PC-3 (cell line): ENCODE results near the gene ZNF532. TPM values are rescaled to one million over a fixed set of nuclear protein-coding genes. Genes with fewer than 3 reads are reported as not detected.
A peak's percentile ranks its signal among the peaks of the same experiment; 100 is the strongest.

ENCODE experiments used
- ATAC-seq: fragments of 200-7000 bp; cut with Tn5 transposase; 2 replicates; pipeline ENCODE4 v1.9.1; 2020; ENCODE audit warnings: mild to moderate bottlenecking, moderate library complexity
- BruUV-seq: library from RNA; stranded (reverse); fragments of 400-500 nt; replicated peaks from 2 replicates; lab custom pipeline; 2021; lab: Mats Ljungman, UMichigan
- CTCF ChIA-PET: fragments of 300-600 bp; sonication (Branson Sonifier 250); formaldehyde crosslinking; loops from one replicate; lab custom pipeline; 2022; ENCODE audit warnings: antibody characterized with exemption; lab: Charles Lee
- POLR2A ChIA-PET: fragments of 300-600 bp; sonication (Branson Sonifier 250); formaldehyde crosslinking; loops from one replicate; lab custom pipeline; 2022; ENCODE audit warnings: antibody characterized with exemption; ENCODE audit not compliant: unreplicated experiment; lab: Charles Lee
- DNase-seq: peaks from one replicate; pipeline ENCODE4 v3.0.0-alpha.2; 2015
- H2AFZ ChIP-seq: fragments of 300-600 bp; sonication (generic); 2 replicates; pipeline ENCODE4 v1.6.0; 2016; ENCODE audit warnings: antibody characterized with exemption, low read length
- H3F3A ChIP-seq: fragments of 300-600 bp; sonication (generic); one replicate; pipeline ENCODE4 v1.6.0; 2017; ENCODE audit warnings: antibody characterized with exemption, low read length, control low read depth, mild to moderate bottlenecking; ENCODE audit not compliant: unreplicated experiment
- H3K27ac ChIP-seq: fragments of 300-600 bp; sonication (generic); 2 replicates; pipeline ENCODE4 v1.5.1; 2016; ENCODE audit warnings: mild to moderate bottlenecking, low read length
- H3K27me3 ChIP-seq: fragments of 300-600 bp; sonication (generic); 2 replicates; pipeline ENCODE4 v1.6.1; 2016; ENCODE audit warnings: low read length, mixed read lengths
- H3K36me3 ChIP-seq: fragments of 300-600 bp; sonication (generic); 2 replicates; pipeline ENCODE4 v1.6.1; 2016; ENCODE audit warnings: low read depth, mixed run types, low read length, mixed read lengths
- H3K4me1 ChIP-seq: fragments of 300-600 bp; sonication (generic); 2 replicates; pipeline ENCODE4 v1.5.1; 2016; ENCODE audit warnings: low read length; ENCODE audit not compliant: insufficient read depth
- H3K4me2 ChIP-seq: fragments of 300-600 bp; sonication (generic); 2 replicates; pipeline ENCODE4 v1.6.0; 2016; ENCODE audit warnings: low read length
- H3K4me3 ChIP-seq: fragments of 300-600 bp; sonication (generic); 2 replicates; pipeline ENCODE4 v1.5.1; 2016; ENCODE audit warnings: mild to moderate bottlenecking, low read length, mixed read lengths
- H3K79me2 ChIP-seq: fragments of 300-600 bp; sonication (generic); 2 replicates; pipeline ENCODE4 v1.6.1; 2017; ENCODE audit warnings: low read length, mixed read lengths
- H3K9ac ChIP-seq: fragments of 300-600 bp; sonication (generic); 2 replicates; pipeline ENCODE4 v1.6.0; 2016; ENCODE audit warnings: mild to moderate bottlenecking, low read length
- H3K9me2 ChIP-seq: fragments of 300-600 bp; sonication (generic); replicated peaks from 2 replicates; pipeline ENCODE4 v1.6.1; 2016; ENCODE audit warnings: mixed run types, low read length, mixed read lengths
- H3K9me3 ChIP-seq: fragments of 300-600 bp; sonication (generic); 2 replicates; pipeline ENCODE4 v1.6.1; 2016; ENCODE audit warnings: low read length, mixed read lengths
- H4K20me1 ChIP-seq: fragments of 300-600 bp; sonication (generic); 2 replicates; pipeline ENCODE4 v1.6.1; 2016; ENCODE audit warnings: low read length, mixed read lengths
- CTCF ChIP-seq: fragments of 300-600 bp; sonication (generic); conservative IDR thresholded peaks from 2 replicates; pipeline ENCODE4 v1.5.1; 2017; ENCODE audit warnings: antibody characterized with exemption, low read depth, mild to moderate bottlenecking, low read length
- EZH2 ChIP-seq: fragments of 300-600 bp; sonication (generic); IDR thresholded peaks from one replicate; pipeline ENCODE4 v1.6.1; 2017; ENCODE audit warnings: antibody characterized with exemption, mild to moderate bottlenecking, low read length; ENCODE audit not compliant: unreplicated experiment
- EZH2phosphoT487 ChIP-seq: fragments of 300-600 bp; sonication (generic); IDR thresholded peaks from 2 replicates; pipeline ENCODE4 v1.6.1; 2018; ENCODE audit warnings: mild to moderate bottlenecking, antibody characterized with exemption, low read length, borderline replicate concordance
- intact Hi-C: fragments of 100-400 bp; cut with micrococcal nuclease; formaldehyde crosslinking; loops from 2 replicates; pipeline ENCODE4 v1.9.0; 2023
- total RNA-seq: library from RNA; depleted of rRNA; stranded (reverse); fragments of >200 nt; gene quantifications from 2 replicates; pipeline ENCODE4 v1.2.3, GENCODE V29; 2014

The ZNF532 gene
- total RNA-seq, 1 experiment from 2014 or later, result 47.3 TPM

- no peak overlapping the region for H2AFZ ChIP-seq
- H3K4me1 ChIP-seq, result peaks cover 68% of the 10 kb centered on the region
- H3K9me3 ChIP-seq, result no peaks in the 10 kb centered on the region
- peaks cover 82% of the 10 kb centered on the region for H3K79me2 ChIP-seq
- H3F3A ChIP-seq, result no peaks in the 10 kb centered on the region
- no peaks in the 10 kb centered on the region for H3K27me3 ChIP-seq
- DNase-seq (no peak), ATAC-seq (no peak)
- peaks cover 22% of the 10 kb centered on the region for H3K36me3 ChIP-seq
- H4K20me1 ChIP-seq, result no peaks in the 10 kb centered on the region
- no TSS peak for BruUV-seq
- intact Hi-C loops, result loop anchor here (2.0 kb wide), 1 partner anchor 204 kb away; no protein-coding TSS in a partner anchor
- H3K4me3 ChIP-seq, result peak overlapping the region; percentile 62
- H3K27ac ChIP-seq, result peak overlapping the region; percentile 87
- H3K4me2 ChIP-seq, result peak overlapping the region; percentile 90
- TF ChIP-seq EZH2phosphoT487 (no peak), EZH2 (no peak), CTCF (no peak)
- peak overlapping the region; percentile 96 for H3K9ac ChIP-seq
- no peaks in the 10 kb centered on the region for H3K9me2 ChIP-seq
- ChIA-PET CTCF (no interaction called here), POLR2A (interaction anchor here (0.5 to 0.6 kb wide), 2 partner anchors 19 to 1193 kb away, joined by 3 to 11 read pairs; no protein-coding TSS in a partner anchor)
Observed at GRCh38 chr18:58865033-58865590, 435 bp downstream of the ZNF532 start.

- Histone ChIP-seq H3F3A (no peaks in the 10 kb centered on the region), H3K27ac (peak overlapping the region; percentile 87), H3K9me2 (no peaks in the 10 kb centered on the region), H3K9me3 (no peaks in the 10 kb centered on the region), H3K9ac (peak overlapping the region; percentile 96), H4K20me1 (no peaks in the 10 kb centered on the region), H3K4me2 (peak overlapping the region; percentile 90), H3K4me1 (peaks cover 64% of the 10 kb centered on the region), H2AFZ (no peak overlapping the region), H3K4me3 (peak overlapping the region; percentile 62), H3K36me3 (peaks cover 28% of the 10 kb centered on the region), H3K79me2 (peaks cover 88% of the 10 kb centered on the region), H3K27me3 (no peaks in the 10 kb centered on the region)
- CTCF ChIA-PET, result interaction anchor here (0.8 kb wide), 1 partner anchor 15 kb away, joined by 7 read pairs; no protein-coding TSS in a partner anchor
- POLR2A ChIA-PET, result interaction anchor here (0.5 kb wide), 1 partner anchor 1194 kb away, joined by 3 read pairs; no protein-coding TSS in a partner anchor
- TF ChIP-seq CTCF (no peak), EZH2 (no peak), EZH2phosphoT487 (no peak)
- DNase-seq (no peak), ATAC-seq (no peak)
- BruUV-seq, result no TSS peak
- intact Hi-C loops, result loop anchor here (2.0 kb wide), 1 partner anchor 203 kb away; no protein-coding TSS in a partner anchor
Observed at GRCh38 chr18:58865701-58866065, 1.0 kb downstream of the ZNF532 start.

- Histone ChIP-seq H3K4me3 (peak overlapping the region; percentile 62), H4K20me1 (no peaks in the 10 kb centered on the region), H3K4me2 (peak overlapping the region; percentile 90), H3K9me3 (no peaks in the 10 kb centered on the region), H3K9me2 (no peaks in the 10 kb centered on the region), H3K27me3 (no peaks in the 10 kb centered on the region), H3K9ac (peak overlapping the region; percentile 96), H3F3A (no peaks in the 10 kb centered on the region), H3K4me1 (peaks cover 58% of the 10 kb centered on the region), H3K36me3 (peaks cover 29% of the 10 kb centered on the region), H3K79me2 (peaks cover 93% of the 10 kb centered on the region), H3K27ac (peak overlapping the region; percentile 87), H2AFZ (no peak overlapping the region)
- ChIA-PET CTCF (interaction anchor here (0.8 kb wide), 1 partner anchor 16 kb away, joined by 7 read pairs; no protein-coding TSS in a partner anchor), POLR2A (interaction anchor here (0.6 kb wide), 1 partner anchor 187 kb away, joined by 4 read pairs; no protein-coding TSS in a partner anchor)
- no peak for ATAC-seq
- no TSS peak for BruUV-seq
- intact Hi-C loops, result no loop called here
- no peak for DNase-seq
- TF ChIP-seq EZH2, result no peak
- TF ChIP-seq EZH2phosphoT487, result no peak
- TF ChIP-seq CTCF, result no peak
Observed at GRCh38 chr18:58866066-58866772, 1.5 kb downstream of the ZNF532 start.
